Smooth muscle cell (in vitro differentiated cells): ENCODE data around the gene OLFM3. TPM values are rescaled to one million over a fixed set of nuclear protein-coding genes. Genes with fewer than 3 reads are reported as not detected.

Source experiments
- DNase-seq: peaks from one replicate; lab custom pipeline; 2025; ENCODE audit not compliant: unreplicated experiment; lab: John Stamatoyannopoulos, UW
- H2AFZ ChIP-seq: fragments of 200-600 bp; sonication (generic); 2 replicates; pipeline ENCODE4 v1.6.0; 2016; ENCODE audit warnings: antibody characterized with exemption, low read depth, mild to moderate bottlenecking
- H3F3A ChIP-seq: fragments of 200-600 bp; sonication (generic); 2 replicates; pipeline ENCODE4 v1.6.0; 2017; ENCODE audit warnings: antibody characterized with exemption, low read depth
- H3K27ac ChIP-seq: fragments of 200-600 bp; sonication (generic); 2 replicates; pipeline ENCODE4 v1.5.1; 2016; ENCODE audit warnings: low read depth, mild to moderate bottlenecking
- H3K27me3 ChIP-seq: fragments of 200-600 bp; sonication (generic); 2 replicates; pipeline ENCODE4 v1.6.1; 2016; ENCODE audit warnings: low read depth, mild to moderate bottlenecking
- H3K36me3 ChIP-seq: fragments of 200-600 bp; sonication (generic); 2 replicates; pipeline ENCODE4 v1.5.1; 2016; ENCODE audit warnings: low read depth
- H3K4me1 ChIP-seq: fragments of 200-600 bp; sonication (generic); 2 replicates; pipeline ENCODE4 v1.5.1; 2016; ENCODE audit warnings: low read depth
- H3K4me2 ChIP-seq: fragments of 200-600 bp; sonication (generic); 2 replicates; pipeline ENCODE4 v1.6.0; 2016; ENCODE audit warnings: mild to moderate bottlenecking
- H3K4me3 ChIP-seq: fragments of 200-600 bp; sonication (generic); 2 replicates; pipeline ENCODE4 v1.5.1; 2016; ENCODE audit warnings: mild to moderate bottlenecking
- H3K79me2 ChIP-seq: fragments of 200-600 bp; sonication (generic); 2 replicates; pipeline ENCODE4 v1.6.0; 2016; ENCODE audit warnings: low read depth, mild to moderate bottlenecking
- H3K9ac ChIP-seq: fragments of 200-600 bp; sonication (generic); 2 replicates; pipeline ENCODE4 v1.6.0; 2016; ENCODE audit warnings: low read depth
- H3K9me3 ChIP-seq: fragments of 200-600 bp; sonication (generic); replicated peaks from 2 replicates; pipeline ENCODE4 v1.5.1; 2016; ENCODE audit warnings: low read depth
- H4K20me1 ChIP-seq: fragments of 200-600 bp; sonication (generic); 2 replicates; pipeline ENCODE4 v1.6.0; 2016; ENCODE audit warnings: low read depth
- WGBS: methylation state at CpG from one replicate; pipeline ENCODE4 v1.1.7; 2016; ENCODE audit warnings: low lambda C conversion rate; 5-methylcytosine and 5-hydroxymethylcytosine counted together
- polyA plus RNA-seq: library from polyadenylated mRNA; unstranded; fragments of >200 nt; fragmentation: Nextera tagmentation; extraction: Ambion mirVana; gene quantifications from 2 replicates; pipeline ENCODE4 v1.2.1, GENCODE V29; 2016
- total RNA-seq: library from RNA; depleted of rRNA; stranded (reverse); fragments of >200 nt; gene quantifications from 2 replicates; pipeline ENCODE4 v1.2.3, GENCODE V29; 2014
- TF ChIP-seq, protein P1 (sequence below): fragments of 200-600 bp; sonication (generic); IDR thresholded peaks from 2 replicates; pipeline ENCODE4 v1.5.1; 2017; ENCODE audit warnings: borderline replicate concordance, mild to moderate bottlenecking, antibody characterized with exemption; ENCODE audit not compliant: insufficient read depth, poor library complexity, severe bottlenecking

OLFM3 gene
- total and polyA plus RNA-seq, 2 experiments from 2014 or later, result 0.22 to 0.35 TPM

DNA sequence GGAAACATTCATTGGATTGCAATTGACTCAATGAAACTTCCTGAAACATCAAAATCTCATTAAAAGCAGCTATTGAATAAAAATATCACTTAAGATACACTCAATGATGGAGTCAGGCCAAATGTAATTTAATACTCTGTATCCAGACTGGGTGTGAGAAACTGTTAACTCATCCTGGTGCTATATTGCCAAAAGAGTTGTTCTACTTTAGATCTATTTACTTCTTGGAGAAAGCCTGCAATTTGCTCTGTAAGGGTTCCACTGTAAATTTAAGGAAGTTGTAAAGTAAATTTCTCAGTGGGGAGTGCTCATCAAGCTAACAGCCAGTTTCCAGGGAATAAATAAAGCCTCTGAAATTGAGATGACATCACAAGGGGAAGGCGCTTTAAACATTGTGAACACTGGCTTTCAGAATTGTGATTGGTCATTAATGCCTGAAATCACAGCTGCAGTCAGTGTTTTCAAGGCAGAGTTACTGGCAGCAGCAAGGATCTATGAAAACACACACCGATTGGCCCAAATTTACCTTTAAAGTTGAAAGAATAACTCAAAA lies 91.4 kb downstream of the OLFM3 start:
- Histone ChIP-seq H3K9ac (no peak overlapping the region), H3K27me3 (no peaks in the 10 kb centered on the region), H3K9me3 (no peaks in the 10 kb centered on the region), H3K4me2 (no peak overlapping the region), H3K36me3 (no peaks in the 10 kb centered on the region), H3K4me1 (peaks cover 2% of the 10 kb centered on the region), H3F3A (no peaks in the 10 kb centered on the region), H3K79me2 (no peaks in the 10 kb centered on the region), H3K4me3 (no peak overlapping the region), H3K27ac (no peak overlapping the region), H4K20me1 (no peaks in the 10 kb centered on the region), H2AFZ (peak overlapping the region; percentile 22)
- TF ChIP-seq, protein P1, sequence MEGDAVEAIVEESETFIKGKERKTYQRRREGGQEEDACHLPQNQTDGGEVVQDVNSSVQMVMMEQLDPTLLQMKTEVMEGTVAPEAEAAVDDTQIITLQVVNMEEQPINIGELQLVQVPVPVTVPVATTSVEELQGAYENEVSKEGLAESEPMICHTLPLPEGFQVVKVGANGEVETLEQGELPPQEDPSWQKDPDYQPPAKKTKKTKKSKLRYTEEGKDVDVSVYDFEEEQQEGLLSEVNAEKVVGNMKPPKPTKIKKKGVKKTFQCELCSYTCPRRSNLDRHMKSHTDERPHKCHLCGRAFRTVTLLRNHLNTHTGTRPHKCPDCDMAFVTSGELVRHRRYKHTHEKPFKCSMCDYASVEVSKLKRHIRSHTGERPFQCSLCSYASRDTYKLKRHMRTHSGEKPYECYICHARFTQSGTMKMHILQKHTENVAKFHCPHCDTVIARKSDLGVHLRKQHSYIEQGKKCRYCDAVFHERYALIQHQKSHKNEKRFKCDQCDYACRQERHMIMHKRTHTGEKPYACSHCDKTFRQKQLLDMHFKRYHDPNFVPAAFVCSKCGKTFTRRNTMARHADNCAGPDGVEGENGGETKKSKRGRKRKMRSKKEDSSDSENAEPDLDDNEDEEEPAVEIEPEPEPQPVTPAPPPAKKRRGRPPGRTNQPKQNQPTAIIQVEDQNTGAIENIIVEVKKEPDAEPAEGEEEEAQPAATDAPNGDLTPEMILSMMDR, result no peak
- no peak for DNase-seq
- 83% methylated on average over 2 of the region's 2 CpGs for WGBS

DNA sequence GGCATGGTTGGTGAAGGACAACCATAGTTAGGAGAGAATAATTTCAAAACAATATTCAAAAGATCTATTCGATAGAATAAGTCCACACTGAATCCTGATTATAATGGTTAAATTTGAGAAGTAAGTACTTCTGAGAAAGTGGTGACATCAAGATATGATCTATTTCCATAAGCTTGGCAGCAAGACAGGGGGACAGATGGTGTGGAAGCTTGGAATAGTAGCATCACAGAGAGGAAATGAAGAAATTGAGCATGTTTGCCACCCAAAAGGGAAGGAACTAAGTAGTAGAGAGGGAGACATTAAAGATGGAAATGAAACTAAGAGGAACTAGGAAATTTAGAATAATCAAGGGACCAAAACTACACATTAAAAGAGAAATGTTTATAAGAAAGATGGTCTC lies 94.5 kb downstream of the OLFM3 start:
- no peak for DNase-seq
- WGBS, result 100% methylated on average over 1 of the region's 1 CpG
- H3F3A ChIP-seq, result no peaks in the 10 kb centered on the region
- H3K36me3 ChIP-seq, result no peaks in the 10 kb centered on the region
- no peaks in the 10 kb centered on the region for H3K9me3 ChIP-seq
- TF ChIP-seq, protein P1, result no peak
- H3K4me1 ChIP-seq, result peaks cover 2% of the 10 kb centered on the region
- H2AFZ ChIP-seq, result no peak overlapping the region
- no peaks in the 10 kb centered on the region for H4K20me1 ChIP-seq
- no peak overlapping the region for H3K9ac ChIP-seq
- H3K4me3 ChIP-seq, result no peak overlapping the region
- no peaks in the 10 kb centered on the region for H3K27me3 ChIP-seq
- H3K4me2 ChIP-seq, result no peak overlapping the region
- no peak overlapping the region for H3K27ac ChIP-seq
- H3K79me2 ChIP-seq, result no peaks in the 10 kb centered on the region

DNA sequence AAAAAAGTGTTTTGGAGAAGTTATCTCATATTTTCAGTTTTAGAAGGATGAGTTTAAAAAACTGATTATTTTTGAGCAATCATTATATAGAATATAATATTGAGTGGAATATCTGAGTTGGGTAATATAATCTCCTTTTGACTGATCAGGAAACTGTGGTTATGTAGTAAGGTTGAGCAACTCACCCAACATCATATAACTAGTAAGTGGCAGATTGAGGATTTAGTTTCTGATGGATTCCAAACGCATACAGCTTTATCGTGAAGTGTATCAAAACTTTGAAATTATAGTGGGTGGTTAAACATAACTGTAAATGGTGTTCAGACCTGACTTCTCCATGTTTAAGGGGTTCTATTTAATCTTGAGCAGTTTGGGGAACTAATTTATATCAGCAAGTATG lies 98.6 kb downstream of the OLFM3 start:
- Histone ChIP-seq H3K9me3 (no peaks in the 10 kb centered on the region), H3K4me1 (no peaks in the 10 kb centered on the region), H3F3A (no peaks in the 10 kb centered on the region), H4K20me1 (no peaks in the 10 kb centered on the region), H3K79me2 (no peaks in the 10 kb centered on the region), H3K27me3 (no peaks in the 10 kb centered on the region), H3K27ac (no peak overlapping the region), H3K4me2 (no peak overlapping the region), H3K4me3 (no peak overlapping the region), H3K9ac (no peak overlapping the region), H2AFZ (no peak overlapping the region), H3K36me3 (no peaks in the 10 kb centered on the region)
- TF ChIP-seq, protein P1, result no peak
- DNase-seq, result no peak
- 99% methylated on average over 2 of the region's 2 CpGs for WGBS

DNA sequence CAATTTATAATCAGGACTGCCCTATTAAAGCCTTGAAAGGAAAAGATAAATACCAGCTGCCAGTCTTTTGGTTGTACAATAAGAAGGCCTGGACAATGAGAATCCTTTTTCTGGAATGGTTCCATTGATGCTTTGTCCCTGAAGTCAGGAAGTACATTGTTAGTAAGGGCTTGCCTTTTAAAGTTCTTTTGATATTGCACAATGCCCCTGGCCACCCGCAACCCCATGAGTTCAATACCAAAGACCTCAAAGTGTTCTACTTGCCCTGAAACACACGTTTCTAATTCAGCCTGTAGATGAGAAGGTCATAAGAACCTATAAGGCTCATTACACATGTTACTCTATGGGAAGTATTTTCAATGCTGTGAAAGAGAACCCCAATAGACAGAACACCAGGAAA lies 112.1 kb downstream of the OLFM3 start:
- WGBS, result 73% methylated on average over 2 of the region's 2 CpGs
- H3K4me2 ChIP-seq, result no peak overlapping the region
- H3K36me3 ChIP-seq, result no peaks in the 10 kb centered on the region
- no peaks in the 10 kb centered on the region for H3F3A ChIP-seq
- no peaks in the 10 kb centered on the region for H4K20me1 ChIP-seq
- no peaks in the 10 kb centered on the region for H3K79me2 ChIP-seq
- H3K27me3 ChIP-seq, result no peaks in the 10 kb centered on the region
- H2AFZ ChIP-seq, result no peak overlapping the region
- no peak for DNase-seq
- no peak overlapping the region for H3K27ac ChIP-seq
- H3K9me3 ChIP-seq, result no peaks in the 10 kb centered on the region
- no peak overlapping the region for H3K4me3 ChIP-seq
- no peaks in the 10 kb centered on the region for H3K4me1 ChIP-seq
- no peak overlapping the region for H3K9ac ChIP-seq
- TF ChIP-seq, protein P1, result no peak
